CD14-positive monocyte (primary cell): ENCODE data around the gene FCRL5. TPM values are rescaled to one million over a fixed set of nuclear protein-coding genes. Genes with fewer than 3 reads are reported as not detected.
A peak's percentile ranks its signal among the peaks of the same experiment; 100 is the strongest.

Experiments used
- DNase-seq, 3 donors: peaks; one replicate each; pipeline ENCODE4 v3.0.0-alpha.2; 2011 to 2022
- H2AFZ ChIP-seq: 2 replicates; pipeline ENCODE4 v1.6.0; 2012; ENCODE audit warnings: mild to moderate bottlenecking, low read depth, low read length, inconsistent platforms; ENCODE audit not compliant: insufficient read depth, poor library complexity, severe bottlenecking
- H3K27ac ChIP-seq, 2 donors: 1 replicate in 1 of 2; 2 replicates in 1 of 2; pipeline ENCODE4 v1.5.1; 2012 to 2013; ENCODE audit warnings: low read length in 2 of 2, control low read depth in 1 of 2, inconsistent platforms in 1 of 2, low read depth in 1 of 2, mild to moderate bottlenecking in 1 of 2
- H3K27me3 ChIP-seq, 2 donors: one replicate each; pipeline versions ENCODE4 v1.6.0 to v1.6.1; 2011 to 2013; ENCODE audit warnings: low read length in 2 of 2; ENCODE audit not compliant: control insufficient read depth in 2 of 2, insufficient read depth in 2 of 2
- H3K36me3 ChIP-seq, 2 donors: replicated peaks in 1 of 2; 1 replicate in 1 of 2; 2 replicates in 1 of 2; pipeline versions ENCODE4 v1.5.1 to v1.6.1; 2012 to 2013; ENCODE audit warnings: low read length in 2 of 2, control low read depth in 1 of 2, inconsistent platforms in 1 of 2, mild to moderate bottlenecking in 1 of 2; ENCODE audit not compliant: insufficient read depth in 2 of 2, control insufficient read depth in 1 of 2
- H3K4me1 ChIP-seq, 2 donors: 1 replicate in 1 of 2; 2 replicates in 1 of 2; pipeline versions ENCODE4 v1.5.1 to v1.6.1; 2012 to 2013; ENCODE audit warnings: low read length in 2 of 2, control low read depth in 1 of 2, inconsistent platforms in 1 of 2, mild to moderate bottlenecking in 1 of 2, moderate library complexity in 1 of 2; ENCODE audit not compliant: insufficient read depth in 2 of 2, control insufficient read depth in 1 of 2
- H3K4me2 ChIP-seq: replicated peaks from 2 replicates; pipeline ENCODE3; 2012; ENCODE audit warnings: low read length, moderate library complexity, mild to moderate bottlenecking; ENCODE audit not compliant: poor library complexity, severe bottlenecking; ENCODE audit errors: extremely low read depth
- H3K4me3 ChIP-seq, 3 experiments: fragments of 200-600 bp in 1 of 3; sonication (generic) in 1 of 3; replicated peaks in 1 of 3; 1 replicate in 2 of 3; 2 replicates in 1 of 3; pipeline ENCODE4 v1.5.1; 2011 to 2013; ENCODE audit warnings: low read length in 3 of 3, mild to moderate bottlenecking in 3 of 3, control low read depth in 2 of 3, low read depth in 2 of 3, inconsistent platforms in 1 of 3, moderate library complexity in 1 of 3
- H3K79me2 ChIP-seq: 2 replicates; pipeline ENCODE4 v1.6.0; 2012; ENCODE audit warnings: mild to moderate bottlenecking, control low read depth, inconsistent platforms, low read length, moderate library complexity; ENCODE audit not compliant: insufficient read depth
- H3K9ac ChIP-seq: 2 replicates; pipeline ENCODE4 v1.6.0; 2017; ENCODE audit warnings: low read length, mild to moderate bottlenecking; ENCODE audit not compliant: insufficient read depth, poor library complexity, severe bottlenecking
- H3K9me3 ChIP-seq, 2 donors: replicated peaks in 1 of 2; 1 replicate in 1 of 2; 2 replicates in 1 of 2; pipeline versions ENCODE4 v1.5.1 to v1.6.1; 2012 to 2013; ENCODE audit warnings: low read length in 2 of 2, control low read depth in 1 of 2; ENCODE audit not compliant: control insufficient read depth in 1 of 2, insufficient read depth in 1 of 2
- H4K20me1 ChIP-seq: 2 replicates; pipeline ENCODE4 v1.6.0; 2012; ENCODE audit warnings: mild to moderate bottlenecking, low read length, control low read depth, moderate library complexity; ENCODE audit not compliant: insufficient read depth
- H3K27ac Mint-ChIP-seq, 7 donors: one replicate each; pipeline ENCODE4 v1.8.0; 2020; ENCODE audit warnings: mild to moderate bottlenecking in 7 of 7, mixed read lengths in 7 of 7, moderate library complexity in 6 of 7, inconsistent platforms in 2 of 7
- H3K27me3 Mint-ChIP-seq, 3 donors: one replicate each; pipeline ENCODE4 v1.8.0; 2021 to 2022; ENCODE audit warnings: low read depth in 3 of 3, mild to moderate bottlenecking in 3 of 3, mixed read lengths in 3 of 3, moderate library complexity in 3 of 3, inconsistent platforms in 1 of 3
- H3K36me3 Mint-ChIP-seq, 2 donors: one replicate each; pipeline ENCODE4 v1.8.0; 2020; ENCODE audit warnings: mixed read lengths in 2 of 2, inconsistent platforms in 1 of 2, mild to moderate bottlenecking in 1 of 2
- H3K4me1 Mint-ChIP-seq: one replicate; pipeline ENCODE4 v1.8.0; 2020; ENCODE audit warnings: mild to moderate bottlenecking, mixed read lengths
- H3K4me3 Mint-ChIP-seq, 2 donors: one replicate each; pipeline ENCODE4 v1.8.0; 2020; ENCODE audit warnings: mild to moderate bottlenecking in 2 of 2, mixed read lengths in 2 of 2, moderate library complexity in 1 of 2
- H3K9me3 Mint-ChIP-seq, 7 donors: one replicate each; pipeline ENCODE4 v1.8.0; 2020 to 2022; ENCODE audit warnings: mixed read lengths in 7 of 7, mild to moderate bottlenecking in 6 of 7, moderate library complexity in 6 of 7, inconsistent platforms in 2 of 7
- WGBS: methylation state at CpG from one replicate; pipeline ENCODE4 v1.1.5; 2013; ENCODE audit warnings: missing lambda C conversion rate; ENCODE audit not compliant: insufficient coverage; 5-methylcytosine and 5-hydroxymethylcytosine counted together
- intact Hi-C, 2 donors: fragments of 100-400 bp; cut with micrococcal nuclease; formaldehyde crosslinking; loops; one replicate each; pipeline versions ENCODE4 v1.15.0 to v1.15.1; 2023
- polyA plus RNA-seq, 3 donors: library from polyadenylated mRNA; depleted of rRNA in 1 of 3; unstranded in 2 of 3; stranded (reverse) in 1 of 3; fragments of 300-500 nt in 2 of 3; fragments of >200 nt in 1 of 3; fragmentation: Illumina TruSeq in 2 of 3; gene quantifications; 1 replicate in 2 of 3; 2 replicates in 1 of 3; pipeline ENCODE4 v1.2.3, GENCODE V29; 2012 to 2021
- TF ChIP-seq, protein P1 (sequence below): fragments of 200-600 bp; IDR thresholded peaks from one replicate; pipeline ENCODE4 v1.8.0; 2022; ENCODE audit warnings: antibody characterized with exemption, mild to moderate bottlenecking

The FCRL5 gene
- polyA plus RNA-seq, 3 donors, result 0.06 to 0.25 TPM; not detected in 1

DNA sequence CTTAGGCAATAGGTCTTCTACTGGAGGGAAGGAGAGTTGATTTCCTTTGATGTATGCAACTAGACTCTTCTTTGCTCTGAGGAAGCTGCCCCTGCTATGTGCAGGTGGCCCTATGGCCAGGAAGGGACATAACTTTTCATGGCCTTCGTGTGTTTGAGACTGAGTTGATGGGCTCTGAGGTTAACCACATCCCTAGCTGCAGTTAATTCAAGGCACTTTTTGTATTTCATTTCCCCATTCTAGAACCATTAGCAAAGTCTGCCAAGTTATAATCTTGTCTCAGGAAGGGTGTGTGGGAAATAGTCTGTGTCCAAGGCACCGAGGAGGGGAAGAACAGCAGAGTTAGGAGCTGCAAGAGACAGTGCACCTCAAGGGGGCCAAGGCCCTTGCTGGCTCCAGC lies 43.0 kb upstream of the FCRL5 start:
- no peaks in the 10 kb centered on the region for H3K36me3 Mint-ChIP-seq
- Histone ChIP-seq H4K20me1 (no peaks in the 10 kb centered on the region), H3K4me2 (no peak overlapping the region), H3K4me3 (no peak overlapping the region), H3K4me1 (peaks cover 10% of the 10 kb centered on the region in 2 donors), H3K79me2 (no peaks in the 10 kb centered on the region), H3K9me3 (no peaks in the 10 kb centered on the region), H3K27me3 (peaks cover 81 to 88% of the 10 kb centered on the region in 2 donors), H3K9ac (no peak overlapping the region), H3K36me3 (no peaks in the 10 kb centered on the region), H3K27ac (no peak overlapping the region), H2AFZ (no peak overlapping the region)
- H3K4me1 Mint-ChIP-seq, result peaks cover 9% of the 10 kb centered on the region
- H3K27me3 Mint-ChIP-seq, result peaks cover 67 to 92% (median 92%) of the 10 kb centered on the region in 3 donors
- peak overlapping the region in 1 of 7 donors; percentile 74 for H3K27ac Mint-ChIP-seq
- H3K4me3 Mint-ChIP-seq, result peak overlapping the region in 1 of 2 donors; percentile 26
- peaks cover 0 to 11% (median 4%) of the 10 kb centered on the region in 7 donors for H3K9me3 Mint-ChIP-seq
- TF ChIP-seq, protein P1, sequence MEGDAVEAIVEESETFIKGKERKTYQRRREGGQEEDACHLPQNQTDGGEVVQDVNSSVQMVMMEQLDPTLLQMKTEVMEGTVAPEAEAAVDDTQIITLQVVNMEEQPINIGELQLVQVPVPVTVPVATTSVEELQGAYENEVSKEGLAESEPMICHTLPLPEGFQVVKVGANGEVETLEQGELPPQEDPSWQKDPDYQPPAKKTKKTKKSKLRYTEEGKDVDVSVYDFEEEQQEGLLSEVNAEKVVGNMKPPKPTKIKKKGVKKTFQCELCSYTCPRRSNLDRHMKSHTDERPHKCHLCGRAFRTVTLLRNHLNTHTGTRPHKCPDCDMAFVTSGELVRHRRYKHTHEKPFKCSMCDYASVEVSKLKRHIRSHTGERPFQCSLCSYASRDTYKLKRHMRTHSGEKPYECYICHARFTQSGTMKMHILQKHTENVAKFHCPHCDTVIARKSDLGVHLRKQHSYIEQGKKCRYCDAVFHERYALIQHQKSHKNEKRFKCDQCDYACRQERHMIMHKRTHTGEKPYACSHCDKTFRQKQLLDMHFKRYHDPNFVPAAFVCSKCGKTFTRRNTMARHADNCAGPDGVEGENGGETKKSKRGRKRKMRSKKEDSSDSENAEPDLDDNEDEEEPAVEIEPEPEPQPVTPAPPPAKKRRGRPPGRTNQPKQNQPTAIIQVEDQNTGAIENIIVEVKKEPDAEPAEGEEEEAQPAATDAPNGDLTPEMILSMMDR, result no peak
- 0% methylated on average over 1 of the region's 2 CpGs for WGBS
- intact Hi-C loops, result no loop called here
- no peak for DNase-seq

- TF ChIP-seq, protein P1, result no peak
- Mint-ChIP-seq H3K36me3 (no peaks in the 10 kb centered on the region), H3K4me1 (peaks cover 9% of the 10 kb centered on the region), H3K27ac (no peak overlapping the region), H3K27me3 (peaks cover 79 to 99% (median 94%) of the 10 kb centered on the region in 3 donors), H3K4me3 (peak overlapping the region in 1 of 2 donors; percentile 56), H3K9me3 (peaks cover 4 to 11% (median 8%) of the 10 kb centered on the region in 7 donors)
- no peak overlapping the region for H3K4me2 ChIP-seq
- no peak for DNase-seq
- no peaks in the 10 kb centered on the region for H3K79me2 ChIP-seq
- no peaks in the 10 kb centered on the region for H3K36me3 ChIP-seq
- H3K4me1 ChIP-seq, result no peaks in the 10 kb centered on the region
- 86% methylated on average over 3 of the region's 4 CpGs for WGBS
- no peak overlapping the region for H3K4me3 ChIP-seq
- no peak overlapping the region for H2AFZ ChIP-seq
- peaks cover 6 to 12% of the 10 kb centered on the region in 2 donors for H3K9me3 ChIP-seq
- intact Hi-C loops, result loop anchor here in 1 of 2 donors (10.0 kb wide), 1 partner anchor 99 kb away; no protein-coding TSS in a partner anchor
- no peak overlapping the region for H3K9ac ChIP-seq
- peaks cover 84 to 87% of the 10 kb centered on the region in 2 donors for H3K27me3 ChIP-seq
- H3K27ac ChIP-seq, result no peak overlapping the region
- no peaks in the 10 kb centered on the region for H4K20me1 ChIP-seq
Observed at GRCh38 chr1:157585984-157586383, 33.7 kb upstream of the FCRL5 start.
